HepG2 (cell line): ENCODE data around the gene ZBTB46. TPM values are rescaled to one million over a fixed set of nuclear protein-coding genes. Genes with fewer than 3 reads are reported as not detected.

ENCODE experiments used
- ATAC-seq: fragments of 200-7000 bp; cut with Tn5 transposase; 3 replicates; pipeline ENCODE4 v1.9.1; 2020; ENCODE audit warnings: mild to moderate bottlenecking, moderate library complexity
- BruUV-seq: library from RNA; stranded (reverse); fragments of 400-500 nt; replicated peaks from 2 replicates; lab custom pipeline; 2021; lab: Mats Ljungman, UMichigan
- CTCF ChIA-PET: fragments of 300-600 bp; formaldehyde crosslinking; extraction: SDS; loops from one replicate; lab custom pipeline; 2021; ENCODE audit warnings: low total read pairs, inconsistent platforms, low intra/inter-chr PET ratio; lab: Yijun Ruan, JAX
- POLR2A ChIA-PET: fragments of 350-600 bp; sonication (Branson Sonifier 250); formaldehyde crosslinking; loops from one replicate; lab custom pipeline; 2020; ENCODE audit warnings: antibody characterized with exemption, inconsistent platforms; lab: Yijun Ruan, JAX
- DNase-seq: peaks from one replicate; pipeline ENCODE4 v3.0.0-alpha.2; 2015; ENCODE audit warnings: low spot score
- FAIRE-seq: peaks from 3 replicates; lab custom pipeline; 2011; peaks lifted over from hg19 to GRCh38; lab: Jason Lieb, UNC
- H2AFZ ChIP-seq: one replicate; pipeline ENCODE4 v1.6.1; 2011; ENCODE audit warnings: low read length, inconsistent platforms
- H3K27ac ChIP-seq: fragments of 300-600 bp; 3 replicates; pipeline ENCODE4 v1.8.0; 2011; ENCODE audit warnings: mixed run types, mild to moderate bottlenecking, mixed read lengths, low read length, inconsistent platforms; ENCODE audit not compliant: insufficient read depth; ENCODE audit errors: extremely low read length
- H3K27me3 ChIP-seq, 2 experiments: fragments of 200-600 bp in 1 of 2; 2 replicates in 1 of 2; 3 replicates in 1 of 2; pipeline versions ENCODE4 v1.6.0 to v1.8.0; 2011; ENCODE audit warnings: low read length in 2 of 2, mild to moderate bottlenecking in 2 of 2, moderate library complexity in 2 of 2, inconsistent platforms in 1 of 2; ENCODE audit not compliant: insufficient read depth in 2 of 2, control insufficient read depth in 1 of 2
- H3K36me3 ChIP-seq, 2 experiments: fragments of 200-600 bp in 1 of 2; replicated peaks in 1 of 2; 2 replicates in 1 of 2; 3 replicates in 1 of 2; pipeline versions ENCODE4 v1.5.1 to v1.8.0; 2011; ENCODE audit warnings: low read length in 2 of 2, inconsistent platforms in 1 of 2; ENCODE audit not compliant: insufficient read depth in 2 of 2, control insufficient read depth in 1 of 2
- H3K4me1 ChIP-seq: 2 replicates; pipeline ENCODE4 v1.5.1; 2012; ENCODE audit warnings: low read length, inconsistent platforms; ENCODE audit not compliant: insufficient read depth
- H3K4me2 ChIP-seq: 2 replicates; pipeline ENCODE4 v1.6.0; 2011; ENCODE audit warnings: low read depth, low read length, inconsistent platforms
- H3K4me3 ChIP-seq, 3 experiments: fragments of 200-600 bp in 1 of 3; sonication (generic), shearing (Covaris generic) in 1 of 3; replicated peaks in 1 of 3; 2 replicates each; pipeline ENCODE4 v1.5.1; 2011 to 2016; ENCODE audit warnings: low read length in 3 of 3, inconsistent platforms in 2 of 3, low read depth in 2 of 3, mild to moderate bottlenecking in 2 of 3, control low read depth in 1 of 3, mixed read lengths in 1 of 3; ENCODE audit not compliant: insufficient read depth in 1 of 3
- H3K79me2 ChIP-seq: one replicate; pipeline ENCODE4 v1.6.1; 2011; ENCODE audit warnings: low read length, inconsistent platforms; ENCODE audit not compliant: insufficient read depth
- H3K9ac ChIP-seq: 2 replicates; pipeline ENCODE4 v1.6.0; 2011; ENCODE audit warnings: mild to moderate bottlenecking, low read depth, low read length, inconsistent platforms; ENCODE audit not compliant: insufficient read depth
- H3K9me3 ChIP-seq: 2 replicates; pipeline ENCODE4 v1.5.1; 2012; ENCODE audit warnings: mild to moderate bottlenecking, low read length
- H4K20me1 ChIP-seq: 2 replicates; pipeline ENCODE4 v1.6.0; 2011; ENCODE audit warnings: inconsistent platforms, mild to moderate bottlenecking, low read length, moderate library complexity; ENCODE audit not compliant: insufficient read depth
- ETV5 ChIP-seq: IDR thresholded peaks from 2 replicates; pipeline ENCODE4 v1.6.1; 2018; ENCODE audit warnings: missing biosample characterization, missing genetic modification reagents, inconsistent platforms, borderline replicate concordance
- GATAD1 ChIP-seq: IDR thresholded peaks from 2 replicates; pipeline ENCODE4 v1.6.1; 2016; ENCODE audit warnings: missing genetic modification reagents, missing compliant biosample characterization
- HNF4G ChIP-seq, 2 experiments: sonication (generic) in 1 of 2; formaldehyde crosslinking in 1 of 2; IDR thresholded peaks; 2 replicates each; pipeline versions ENCODE4 v1.4.0 to v1.6.1; 2011 to 2020; ENCODE audit warnings: borderline replicate concordance in 2 of 2, low read depth in 2 of 2, mild to moderate bottlenecking in 2 of 2, low read length in 1 of 2, missing genetic modification reagents in 1 of 2, moderate library complexity in 1 of 2
- MLX ChIP-seq: IDR thresholded peaks from 2 replicates; pipeline ENCODE4 v1.6.1; 2016
- MZF1 ChIP-seq: sonication (generic); formaldehyde crosslinking; IDR thresholded peaks from 2 replicates; pipeline ENCODE4 v1.8.1; 2023; ENCODE audit warnings: mild to moderate bottlenecking, missing genetic modification reagents, borderline replicate concordance
- RCOR2 ChIP-seq: IDR thresholded peaks from 2 replicates; pipeline ENCODE4 v1.6.1; 2016; ENCODE audit warnings: missing biosample characterization, missing genetic modification reagents
- SKI ChIP-seq: fragments of 450-650 bp; IDR thresholded peaks from one replicate; pipeline ENCODE4 v1.6.1; 2018; ENCODE audit warnings: mild to moderate bottlenecking; ENCODE audit not compliant: partially characterized antibody
- SNRNP70 ChIP-seq: fragments of 200-400 bp; formaldehyde crosslinking; IDR thresholded peaks from 2 replicates; pipeline ENCODE4 v1.6.1; 2017; ENCODE audit warnings: mild to moderate bottlenecking, low read depth, low read length, moderate library complexity
- ZFP1 ChIP-seq: IDR thresholded peaks from 2 replicates; pipeline ENCODE4 v1.6.1; 2016
- ZNF12 ChIP-seq: sonication (generic); formaldehyde crosslinking; IDR thresholded peaks from 2 replicates; pipeline ENCODE4 v1.5.0; 2020; ENCODE audit warnings: missing genetic modification reagents
- ZNF264 ChIP-seq: sonication (generic); formaldehyde crosslinking; IDR thresholded peaks from 2 replicates; pipeline ENCODE4 v1.4.0; 2020; ENCODE audit warnings: missing genetic modification reagents
- ZNF574 ChIP-seq: sonication (generic); formaldehyde crosslinking; IDR thresholded peaks from 2 replicates; pipeline ENCODE4 v1.4.0; 2020; ENCODE audit warnings: missing genetic modification reagents
- ZNF652 ChIP-seq: IDR thresholded peaks from 2 replicates; pipeline ENCODE4 v1.6.1; 2016; ENCODE audit warnings: low read depth, borderline replicate concordance
- ZXDC ChIP-seq: sonication (generic); formaldehyde crosslinking; IDR thresholded peaks from 2 replicates; pipeline ENCODE4 v1.5.0; 2020; ENCODE audit warnings: mild to moderate bottlenecking, missing genetic modification reagents
- WGBS: methylation state at CpG from one replicate; pipeline ENCODE4 v1.1.6; 2017; ENCODE audit warnings: low lambda C conversion rate; 5-methylcytosine and 5-hydroxymethylcytosine counted together
- in situ Hi-C: cut with HindIII; loops from 2 replicates; pipeline ENCODE4 v1.10.0; 2017; ENCODE audit warnings: low pct_unique_long_range_greater_than_20kb; ENCODE audit not compliant: extremely low pct_ligation_motif_present
- intact Hi-C: fragments of 100-400 bp; cut with micrococcal nuclease; formaldehyde crosslinking; loops from one replicate; pipeline ENCODE4 v1.10.0; 2022; ENCODE audit not compliant: unreplicated experiment
- polyA plus RNA-seq, 8 experiments: library from polyadenylated mRNA; depleted of rRNA in 3 of 8; stranded (reverse) in 7 of 8; unstranded in 1 of 8; fragments of >200 nt; fragmentation: Illumina TruSeq in 4 of 8; extraction: Trizol in 4 of 8; gene quantifications; 2 replicates each; pipeline versions ENCODE4 v1.2.1 to v1.2.3, GENCODE V29; 2011 to 2016; ENCODE audit warnings: low read depth in 4 of 8, missing spikeins in 1 of 8, mixed read lengths in 1 of 8; ENCODE audit not compliant: insufficient read depth in 1 of 8
- total RNA-seq, 5 experiments: library from RNA; depleted of rRNA; stranded (reverse); fragments of >200 nt; fragmentation: Illumina TruSeq; extraction: Trizol; gene quantifications; 2 replicates each; pipeline ENCODE4 v1.2.3, GENCODE V29; 2016; ENCODE audit warnings: low read depth in 1 of 5
- TF ChIP-seq, protein P1 (sequence below): sonication (generic); formaldehyde crosslinking; conservative IDR thresholded peaks from 2 replicates; pipeline ENCODE4 v1.4.0; 2020; ENCODE audit warnings: mild to moderate bottlenecking, missing genetic modification reagents, moderate library complexity

The ZBTB46 gene
- total and polyA plus RNA-seq, 2 of the 13 experiments (the other 11 are each of a cell fraction or from before 2014, with no cell fraction given): 1.6 to 13.5 TPM

- POLR2A ChIA-PET: interaction anchor here (2.6 kb wide), 1 partner anchor 35 kb away, joined by 9 read pairs; the partner anchor contains the start of gene TPD52L2
- CTCF ChIA-PET: interaction anchor here (1.5 kb wide), 1 partner anchor 34 kb away, joined by 4 read pairs; no protein-coding TSS in a partner anchor
- TF ChIP-seq ZXDC (CRISPR knock-in tag) (no peak), ZNF264 (CRISPR knock-in tag) (no peak), MLX (CRISPR knock-in tag) (no peak), SKI (no peak), ZNF574 (CRISPR knock-in tag) (no peak), ZNF12 (CRISPR knock-in tag) (no peak), GATAD1 (no peak), HNF4G (IDR thresholded peaks at IDR 0.05; ENCODE audit: borderline replicate concordance, low read depth, low read length) (no peak), HNF4G (CRISPR knock-in tag; IDR thresholded peaks at IDR 0.05; ENCODE audit: borderline replicate concordance, low read depth) (no peak), MZF1 (no peak), RCOR2 (CRISPR knock-in tag) (no peak), ZNF652 (CRISPR knock-in tag) (no peak), SNRNP70 (no peak), ZFP1 (CRISPR knock-in tag) (no peak), ETV5 (CRISPR knock-in tag) (no peak)
- TF ChIP-seq, protein P1, sequence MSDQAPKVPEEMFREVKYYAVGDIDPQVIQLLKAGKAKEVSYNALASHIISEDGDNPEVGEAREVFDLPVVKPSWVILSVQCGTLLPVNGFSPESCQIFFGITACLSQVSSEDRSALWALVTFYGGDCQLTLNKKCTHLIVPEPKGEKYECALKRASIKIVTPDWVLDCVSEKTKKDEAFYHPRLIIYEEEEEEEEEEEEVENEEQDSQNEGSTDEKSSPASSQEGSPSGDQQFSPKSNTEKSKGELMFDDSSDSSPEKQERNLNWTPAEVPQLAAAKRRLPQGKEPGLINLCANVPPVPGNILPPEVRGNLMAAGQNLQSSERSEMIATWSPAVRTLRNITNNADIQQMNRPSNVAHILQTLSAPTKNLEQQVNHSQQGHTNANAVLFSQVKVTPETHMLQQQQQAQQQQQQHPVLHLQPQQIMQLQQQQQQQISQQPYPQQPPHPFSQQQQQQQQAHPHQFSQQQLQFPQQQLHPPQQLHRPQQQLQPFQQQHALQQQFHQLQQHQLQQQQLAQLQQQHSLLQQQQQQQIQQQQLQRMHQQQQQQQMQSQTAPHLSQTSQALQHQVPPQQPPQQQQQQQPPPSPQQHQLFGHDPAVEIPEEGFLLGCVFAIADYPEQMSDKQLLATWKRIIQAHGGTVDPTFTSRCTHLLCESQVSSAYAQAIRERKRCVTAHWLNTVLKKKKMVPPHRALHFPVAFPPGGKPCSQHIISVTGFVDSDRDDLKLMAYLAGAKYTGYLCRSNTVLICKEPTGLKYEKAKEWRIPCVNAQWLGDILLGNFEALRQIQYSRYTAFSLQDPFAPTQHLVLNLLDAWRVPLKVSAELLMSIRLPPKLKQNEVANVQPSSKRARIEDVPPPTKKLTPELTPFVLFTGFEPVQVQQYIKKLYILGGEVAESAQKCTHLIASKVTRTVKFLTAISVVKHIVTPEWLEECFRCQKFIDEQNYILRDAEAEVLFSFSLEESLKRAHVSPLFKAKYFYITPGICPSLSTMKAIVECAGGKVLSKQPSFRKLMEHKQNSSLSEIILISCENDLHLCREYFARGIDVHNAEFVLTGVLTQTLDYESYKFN (CRISPR knock-in tag): no peak
Measured at GRCh38 chr20:63829603-63829944, 1.5 kb downstream of the ZBTB46 start.

More at GRCh38 chr20:63829603-63829944, 1.5 kb downstream of the ZBTB46 start:
- H3K4me3 ChIP-seq: peak overlapping the region; percentile 57 to 78 (median 68); a peak in 5 of 6 replicates
- H3K27ac ChIP-seq: no peak overlapping the region
- ATAC-seq (no peak), DNase-seq (no peak), FAIRE-seq (no peak)
- peak overlapping the region; percentile 88 for H3K4me2 ChIP-seq
- WGBS: 72% methylated on average over 10 of the region's 10 CpGs
- peaks cover 15 to 39% of the 10 kb centered on the region in 2 experiments for H3K27me3 ChIP-seq
- H3K79me2 ChIP-seq: no peaks in the 10 kb centered on the region
- in situ Hi-C loops: no loop called here
- H4K20me1 ChIP-seq: peaks cover 4% of the 10 kb centered on the region; the same call in 1 of the 2 replicates
- H3K9me3 ChIP-seq: no peaks in the 10 kb centered on the region
- no peaks in the 10 kb centered on the region for H3K36me3 ChIP-seq
- BruUV-seq: no TSS peak
- intact Hi-C loops: no loop called here
- no peak overlapping the region for H2AFZ ChIP-seq
- no peak overlapping the region; the same call in 1 of the 2 replicates for H3K9ac ChIP-seq
- H3K4me1 ChIP-seq: peaks cover 52% of the 10 kb centered on the region
